ENCODE data around the gene HLA-DRA.

DNA sequence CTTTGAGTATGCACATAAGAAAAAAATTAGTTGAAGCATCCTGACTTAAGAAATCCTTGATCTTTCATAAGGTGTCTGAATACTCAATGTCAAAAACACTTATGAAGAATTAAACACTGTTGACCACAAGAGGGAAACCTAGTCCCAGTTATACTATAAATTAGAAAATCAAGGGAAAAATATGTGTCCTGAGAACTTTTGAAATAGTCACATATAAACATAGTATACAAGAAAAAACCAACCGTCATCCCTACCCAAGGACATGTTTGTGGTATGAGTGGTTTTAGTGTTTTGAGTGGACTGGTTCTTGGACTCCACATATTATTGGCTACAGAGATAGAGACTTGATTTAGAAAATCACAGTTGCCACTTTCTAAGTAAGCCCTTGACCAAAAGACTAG lies 7.6 kb upstream of the HLA-DRA start:
- TF ChIP-seq POLR2A (IDR thresholded peaks at IDR 0.05; ENCODE audit: extremely low read depth, insufficient read length) = no peak
- TF ChIP-seq CTCF (IDR thresholded peaks at IDR 0.05; ENCODE audit: low read depth, low read length) = no peak

All from NB4 (cell line).